K562 (cell line): ENCODE measurements around the gene MGAT5. TPM values are rescaled to one million over a fixed set of nuclear protein-coding genes. Genes with fewer than 3 reads are reported as not detected.

Experiments
- ATAC-seq: fragments of 200-7000 bp; cut with Tn5 transposase; 3 replicates; pipeline ENCODE4 v1.9.1; 2020; ENCODE audit warnings: moderate library complexity
- BruUV-seq: library from RNA; stranded (reverse); fragments of 400-500 nt; replicated peaks from 2 replicates; lab custom pipeline; 2021; lab: Mats Ljungman, UMichigan
- CTCF ChIA-PET: fragments of 300-600 bp; formaldehyde crosslinking; extraction: SDS; loops from one replicate; lab custom pipeline; 2021; ENCODE audit warnings: low intra/inter-chr PET ratio; lab: Yijun Ruan, JAX
- POLR2A ChIA-PET: fragments of 300-600, 350-650 bp; sonication (Branson Sonifier 250); formaldehyde crosslinking; extraction: SDS; loops from one replicate; lab custom pipeline; 2021; ENCODE audit warnings: antibody characterized with exemption, inconsistent platforms; lab: Yijun Ruan, JAX
- DNase-seq, 4 experiments: peaks; one replicate each; pipeline versions ENCODE4 v3.0.0 to v3.0.0-alpha.2; 2011 to 2018; ENCODE audit warnings: low spot score in 3 of 4, mixed read lengths in 3 of 4; ENCODE audit errors: extremely low read depth in 1 of 4
- FAIRE-seq: peaks from 2 replicates; lab custom pipeline; 2011; peaks lifted over from hg19 to GRCh38; lab: Jason Lieb, UNC
- H2AFZ ChIP-seq: 2 replicates; pipeline ENCODE4 v1.6.0; 2011; ENCODE audit warnings: low read depth, low read length, control low read depth, inconsistent platforms
- H3K27ac ChIP-seq: fragments of 200-600 bp; 3 replicates; pipeline ENCODE4 v1.8.0; 2011; ENCODE audit warnings: low read depth, mild to moderate bottlenecking, control low read depth, inconsistent platforms, low read length, moderate library complexity, mixed read lengths; ENCODE audit errors: extremely low read depth
- H3K27me3 ChIP-seq, 2 experiments: fragments of 300-600 bp in 1 of 2; 2 replicates in 1 of 2; 3 replicates in 1 of 2; pipeline versions ENCODE4 v1.6.0 to v1.8.0; 2011; ENCODE audit warnings: inconsistent platforms in 2 of 2, low read length in 2 of 2, mild to moderate bottlenecking in 1 of 2, mixed read lengths in 1 of 2, moderate library complexity in 1 of 2; ENCODE audit not compliant: control insufficient read depth in 2 of 2, insufficient read depth in 2 of 2
- H3K36me3 ChIP-seq: fragments of 300-600 bp; 3 replicates; pipeline ENCODE4 v1.8.0; 2011; ENCODE audit warnings: mild to moderate bottlenecking, low read length, inconsistent platforms; ENCODE audit not compliant: control insufficient read depth, insufficient read depth
- H3K4me1 ChIP-seq, 2 experiments: fragments of 200-600 bp in 1 of 2; replicated peaks in 1 of 2; 2 replicates in 1 of 2; 3 replicates in 1 of 2; pipeline versions ENCODE4 v1.5.1 to v1.8.0; 2011; ENCODE audit warnings: inconsistent platforms in 2 of 2, low read length in 2 of 2, mild to moderate bottlenecking in 1 of 2, mixed read lengths in 1 of 2, moderate library complexity in 1 of 2; ENCODE audit not compliant: control insufficient read depth in 2 of 2, insufficient read depth in 2 of 2
- H3K4me2 ChIP-seq: 2 replicates; pipeline ENCODE4 v1.6.1; 2011; ENCODE audit warnings: low read length, control low read depth, inconsistent platforms, mixed read lengths; ENCODE audit not compliant: insufficient read depth
- H3K4me3 ChIP-seq: fragments of 200-600 bp; sonication (generic), shearing (Covaris generic); 2 replicates; pipeline ENCODE4 v1.5.1; 2016; ENCODE audit warnings: control low read depth, inconsistent platforms
- H3K79me2 ChIP-seq: fragments of 200-600 bp; 3 replicates; pipeline ENCODE4 v1.8.0; 2011; ENCODE audit warnings: low read length, inconsistent platforms; ENCODE audit not compliant: control insufficient read depth, insufficient read depth
- H3K9ac ChIP-seq, 2 experiments: 2 replicates each; pipeline versions ENCODE4 v1.6.0 to v1.6.1; 2011; ENCODE audit warnings: low read depth in 2 of 2, low read length in 2 of 2, control low read depth in 1 of 2, inconsistent platforms in 1 of 2, mild to moderate bottlenecking in 1 of 2, mixed read lengths in 1 of 2; ENCODE audit not compliant: insufficient read depth in 1 of 2
- H3K9me1 ChIP-seq: one replicate; pipeline ENCODE4 v1.6.0; 2011; ENCODE audit warnings: inconsistent platforms, mild to moderate bottlenecking, low read length, moderate library complexity; ENCODE audit not compliant: control insufficient read depth, insufficient read depth
- H3K9me3 ChIP-seq: replicated peaks from 2 replicates; pipeline ENCODE4 v1.5.1; 2011; ENCODE audit warnings: low read depth, low read length, inconsistent platforms; ENCODE audit not compliant: control insufficient read depth, insufficient read depth
- H4K20me1 ChIP-seq: replicated peaks from 2 replicates; pipeline ENCODE4 v1.6.1; 2011; ENCODE audit warnings: low read length, inconsistent platforms, mixed read lengths; ENCODE audit not compliant: control insufficient read depth, insufficient read depth
- EP400 ChIP-seq: fragments of 450-650 bp; IDR thresholded peaks from 2 replicates; pipeline ENCODE4 v1.6.1; 2017; ENCODE audit warnings: antibody characterized with exemption, mild to moderate bottlenecking, moderate library complexity
- NCOA4 ChIP-seq: fragments of 450-650 bp; IDR thresholded peaks from 2 replicates; pipeline ENCODE4 v1.6.1; 2018; ENCODE audit warnings: mild to moderate bottlenecking; ENCODE audit not compliant: partially characterized antibody
- RAD21 ChIP-seq, 2 experiments: fragments of 250-450 bp in 1 of 2; fragments of 450-650 bp in 1 of 2; sonication (Bioruptor Pico) in 1 of 2; formaldehyde crosslinking in 1 of 2; IDR thresholded peaks in 1 of 2; conservative IDR thresholded peaks in 1 of 2; 2 replicates each; pipeline versions ENCODE4 v1.4.0 to v1.8.0; 2020 to 2022; ENCODE audit warnings: mild to moderate bottlenecking in 2 of 2, moderate library complexity in 1 of 2
- RBM17 ChIP-seq: fragments of 200-400 bp; formaldehyde crosslinking; IDR thresholded peaks from 2 replicates; pipeline ENCODE4 v1.6.1; 2017; ENCODE audit warnings: low read depth, mild to moderate bottlenecking, low read length, borderline replicate concordance
- SMAD4 ChIP-seq: fragments of 250-450 bp; sonication (Bioruptor Pico); conservative IDR thresholded peaks from 2 replicates; pipeline ENCODE4 v1.8.0; 2021; ENCODE audit warnings: inconsistent platforms, mild to moderate bottlenecking, moderate library complexity
- SNRNP70 ChIP-seq: fragments of 200-400 bp; formaldehyde crosslinking; optimal IDR thresholded peaks from 2 replicates; pipeline ENCODE3; 2017; ENCODE audit warnings: low read depth, low read length
- STAG1 ChIP-seq: sonication (generic); formaldehyde crosslinking; IDR thresholded peaks from 2 replicates; pipeline ENCODE4 v1.5.0; 2020; ENCODE audit warnings: missing genetic modification reagents, borderline replicate concordance
- ZNF707 ChIP-seq: fragments of 250-450 bp; sonication (Bioruptor Pico); conservative IDR thresholded peaks from 2 replicates; pipeline ENCODE4 v1.8.0; 2022; ENCODE audit warnings: inconsistent platforms, mild to moderate bottlenecking, moderate library complexity
- ZNF785 ChIP-seq: fragments of 250-450 bp; sonication (Bioruptor Pico); IDR thresholded peaks from 2 replicates; pipeline ENCODE4 v1.4.0; 2020; ENCODE audit warnings: mild to moderate bottlenecking
- ZNF830 ChIP-seq: fragments of 250-450 bp; sonication (Bioruptor Pico); IDR thresholded peaks from 2 replicates; pipeline ENCODE4 v1.5.0; 2021; ENCODE audit warnings: mild to moderate bottlenecking
- ZSCAN32 ChIP-seq: fragments of 450-650 bp; formaldehyde crosslinking; IDR thresholded peaks from 2 replicates; pipeline ENCODE4 v1.4.0; 2020; ENCODE audit warnings: mild to moderate bottlenecking, moderate library complexity
- ZZZ3 ChIP-seq: fragments of 450-650 bp; IDR thresholded peaks from 2 replicates; pipeline ENCODE4 v1.6.1; 2016; ENCODE audit warnings: antibody characterized with exemption, mild to moderate bottlenecking, moderate library complexity
- WGBS: fragments of 100-300 bp; shearing (Covaris generic); methylation state at CpG from one replicate; pipeline ENCODE4 v1.1.6; 2016; ENCODE audit warnings: low coverage, mixed read lengths; ENCODE audit not compliant: insufficient coverage; ENCODE audit errors: missing lambda C conversion rate; 5-methylcytosine and 5-hydroxymethylcytosine counted together
- in situ Hi-C: fragments of 300-500 bp; cut with MboI; formaldehyde crosslinking; loops from 4 replicates; pipeline ENCODE4 v1.15.0; 2018; ENCODE audit warnings: inconsistent platforms, mixed read lengths
- intact Hi-C: fragments of 100-400 bp; cut with micrococcal nuclease; formaldehyde crosslinking; loops from 2 replicates; pipeline ENCODE4 v1.14.2; 2022
- polyA plus RNA-seq, 8 experiments: library from polyadenylated mRNA; depleted of rRNA in 4 of 8; stranded (reverse) in 5 of 8; unstranded in 3 of 8; fragments of >200 nt; fragmentation: Nextera tagmentation in 2 of 8; fragmentation: Illumina TruSeq in 1 of 8; extraction: Ambion mirVana in 2 of 8; extraction: Trizol in 1 of 8; gene quantifications; 2 replicates each; pipeline versions ENCODE4 v1.2.1 to v1.2.3, GENCODE V29; 2011 to 2014; ENCODE audit warnings: inconsistent platforms in 1 of 8, missing spikeins in 1 of 8
- total RNA-seq, 7 experiments: library from RNA; depleted of rRNA in 6 of 7; stranded (reverse); fragments of >200 nt in 6 of 7; fragmentation: Illumina TruSeq in 2 of 7; extraction: Trizol in 2 of 7; gene quantifications; 2 replicates each; pipeline versions ENCODE4 v1.2.1 to v1.2.3, GENCODE V29; 2011 to 2021; ENCODE audit warnings: low replicate concordance in 1 of 7
- TF ChIP-seq, protein P1 (sequence below), 3 experiments: IDR thresholded peaks in 2 of 3; conservative IDR thresholded peaks in 1 of 3; 2 replicates each; pipeline ENCODE4 v1.5.1; 2011 to 2012; ENCODE audit warnings: low read length in 3 of 3, mild to moderate bottlenecking in 3 of 3, control low read depth in 2 of 3, improper control_type of control experiment in 1 of 3, inconsistent platforms in 1 of 3, low read depth in 1 of 3, mixed read lengths in 1 of 3, moderate library complexity in 1 of 3; ENCODE audit not compliant: insufficient read depth in 2 of 3
- TF ChIP-seq, protein P2 (sequence below): sonication (generic); formaldehyde crosslinking; IDR thresholded peaks from 2 replicates; pipeline ENCODE4 v1.8.0; 2022; ENCODE audit warnings: mild to moderate bottlenecking, missing genetic modification reagents
- TF ChIP-seq, protein P3 (sequence below): fragments of 450-650 bp; formaldehyde crosslinking; IDR thresholded peaks from 2 replicates; pipeline ENCODE4 v1.4.0; 2020; ENCODE audit warnings: mild to moderate bottlenecking, moderate library complexity

Gene MGAT5
- total and polyA plus RNA-seq, 9 of the 15 experiments (the other 6 are each of a cell fraction or from before 2014, with no cell fraction given) = 1.6 to 18.6 (median 11.1) TPM

DNA sequence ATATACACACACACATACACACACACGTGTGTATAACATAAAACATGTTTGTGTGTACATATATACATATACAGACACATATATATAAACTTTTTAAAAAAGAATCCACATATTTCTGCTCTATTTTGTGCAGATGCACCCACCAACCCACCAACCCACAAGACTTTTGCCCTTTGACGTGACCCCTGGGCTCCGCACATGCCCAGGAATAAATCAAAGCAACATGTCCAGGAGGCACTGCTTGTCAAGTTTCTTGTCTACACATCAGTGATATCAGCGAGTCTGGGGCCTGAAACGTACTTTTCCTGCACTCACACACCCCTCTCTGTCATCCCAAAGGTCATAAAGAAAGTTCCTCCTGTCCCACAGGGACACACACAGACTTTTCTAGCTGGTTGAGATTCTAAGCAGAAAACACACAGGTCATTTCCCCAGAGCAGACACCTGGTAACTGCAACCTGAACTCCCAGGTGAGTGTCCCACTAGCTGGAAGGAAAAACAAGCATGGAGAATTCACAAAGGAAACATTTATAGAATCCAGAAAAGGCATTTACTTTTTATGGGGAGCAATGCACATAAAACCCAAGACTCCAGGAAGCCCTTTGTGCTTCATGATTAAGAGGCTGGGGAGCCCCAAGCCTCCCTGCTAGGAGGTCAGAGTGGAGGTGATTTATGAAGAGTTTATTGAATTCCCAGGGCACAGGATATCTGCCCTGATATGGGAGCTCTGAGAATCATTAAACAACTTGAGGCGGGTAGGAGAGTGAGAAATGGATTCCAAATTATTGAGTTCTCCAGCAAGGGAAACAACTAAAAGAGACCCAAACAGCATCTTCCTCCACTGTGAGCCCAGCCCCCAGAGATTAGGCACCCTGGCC, 211.6 kb downstream of the MGAT5 start (continued):
- TF ChIP-seq SNRNP70 (no peak), SMAD4 (CRISPR knock-in tag) (no peak), RBM17 (no peak), EP400 (no peak), ZSCAN32 (CRISPR knock-in tag) (no peak), ZNF785 (CRISPR knock-in tag) (no peak), ZNF707 (CRISPR knock-in tag) (no peak)

DNA sequence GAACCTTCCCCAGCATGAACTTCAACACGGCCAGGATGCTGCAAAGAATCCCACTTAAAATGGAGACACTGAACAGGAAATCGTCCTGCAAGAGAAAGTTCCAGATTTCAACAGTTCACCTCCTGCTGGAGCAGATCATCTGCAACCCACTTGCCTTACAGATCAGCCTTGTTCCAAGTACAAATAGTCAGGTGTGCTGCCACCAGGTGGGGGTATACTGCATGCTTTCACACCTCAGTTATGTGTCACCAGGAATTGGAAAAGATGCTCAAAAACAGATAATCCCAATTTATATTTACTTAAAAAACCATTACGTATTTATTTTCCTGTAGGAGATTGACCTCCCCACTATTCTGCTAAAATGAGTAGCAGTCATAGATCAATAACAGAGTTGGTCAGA, 212.3 kb downstream of the MGAT5 start:
- in situ Hi-C loops = no loop called here
- Histone ChIP-seq H4K20me1 (peaks cover 4% of the 10 kb centered on the region; the same call in 1 of the 2 replicates), H3K9me3 (no peaks in the 10 kb centered on the region), H3K9ac (no peak overlapping the region), H3K4me1 (no peaks in the 10 kb centered on the region), H2AFZ (no peak overlapping the region), H3K27ac (no peak overlapping the region), H3K4me3 (no peak overlapping the region), H3K27me3 (peaks cover 20 to 71% of the 10 kb centered on the region in 2 experiments), H3K4me2 (no peak overlapping the region), H3K36me3 (no peaks in the 10 kb centered on the region), H3K9me1 (no peaks in the 10 kb centered on the region), H3K79me2 (no peaks in the 10 kb centered on the region)
- ChIA-PET POLR2A (no interaction called here), CTCF (interaction anchor here (0.5 to 1.2 kb wide), 2 partner anchors 238 to 1135 kb away, joined by 3 to 4 read pairs; no protein-coding TSS in a partner anchor)
- ATAC-seq (peak; percentile 50; the same call in 1 of the 3 replicates), DNase-seq (peak in 3 of 4 experiments; percentile 33 to 41 (median 38)), FAIRE-seq (peak; percentile 82)
- WGBS = 3% methylated on average over 3 of the region's 3 CpGs
- intact Hi-C loops = loop anchor here (2.0 kb wide), 1 partner anchor 313 kb away; no protein-coding TSS in a partner anchor
- no TSS peak for BruUV-seq
- TF ChIP-seq ZZZ3 (no peak), NCOA4 (no peak), RAD21 (CRISPR knock-in tag; conservative IDR thresholded peaks at IDR 0.05 in 1 of 2, IDR thresholded peaks at IDR 0.05 in 1 of 2) (peak; percentile 58 to 69), ZNF830 (no peak), STAG1 (CRISPR knock-in tag) (peak; percentile 18; the same call in 1 of the 2 replicates)
- TF ChIP-seq, protein P1, sequence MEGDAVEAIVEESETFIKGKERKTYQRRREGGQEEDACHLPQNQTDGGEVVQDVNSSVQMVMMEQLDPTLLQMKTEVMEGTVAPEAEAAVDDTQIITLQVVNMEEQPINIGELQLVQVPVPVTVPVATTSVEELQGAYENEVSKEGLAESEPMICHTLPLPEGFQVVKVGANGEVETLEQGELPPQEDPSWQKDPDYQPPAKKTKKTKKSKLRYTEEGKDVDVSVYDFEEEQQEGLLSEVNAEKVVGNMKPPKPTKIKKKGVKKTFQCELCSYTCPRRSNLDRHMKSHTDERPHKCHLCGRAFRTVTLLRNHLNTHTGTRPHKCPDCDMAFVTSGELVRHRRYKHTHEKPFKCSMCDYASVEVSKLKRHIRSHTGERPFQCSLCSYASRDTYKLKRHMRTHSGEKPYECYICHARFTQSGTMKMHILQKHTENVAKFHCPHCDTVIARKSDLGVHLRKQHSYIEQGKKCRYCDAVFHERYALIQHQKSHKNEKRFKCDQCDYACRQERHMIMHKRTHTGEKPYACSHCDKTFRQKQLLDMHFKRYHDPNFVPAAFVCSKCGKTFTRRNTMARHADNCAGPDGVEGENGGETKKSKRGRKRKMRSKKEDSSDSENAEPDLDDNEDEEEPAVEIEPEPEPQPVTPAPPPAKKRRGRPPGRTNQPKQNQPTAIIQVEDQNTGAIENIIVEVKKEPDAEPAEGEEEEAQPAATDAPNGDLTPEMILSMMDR (IDR thresholded peaks at IDR 0.05 in 2 of 3, conservative IDR thresholded peaks at IDR 0.05 in 1 of 3; ENCODE audit: insufficient read depth in 2 of 3, low read depth in 1 of 3, low read length in 3 of 3) = peak in 2 of 3 experiments; percentile 33 to 35; a peak in 3 of 6 replicates
- TF ChIP-seq, protein P2, sequence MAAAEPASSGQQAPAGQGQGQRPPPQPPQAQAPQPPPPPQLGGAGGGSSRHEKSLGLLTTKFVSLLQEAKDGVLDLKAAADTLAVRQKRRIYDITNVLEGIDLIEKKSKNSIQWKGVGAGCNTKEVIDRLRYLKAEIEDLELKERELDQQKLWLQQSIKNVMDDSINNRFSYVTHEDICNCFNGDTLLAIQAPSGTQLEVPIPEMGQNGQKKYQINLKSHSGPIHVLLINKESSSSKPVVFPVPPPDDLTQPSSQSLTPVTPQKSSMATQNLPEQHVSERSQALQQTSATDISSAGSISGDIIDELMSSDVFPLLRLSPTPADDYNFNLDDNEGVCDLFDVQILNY = no peak
- TF ChIP-seq, protein P3, sequence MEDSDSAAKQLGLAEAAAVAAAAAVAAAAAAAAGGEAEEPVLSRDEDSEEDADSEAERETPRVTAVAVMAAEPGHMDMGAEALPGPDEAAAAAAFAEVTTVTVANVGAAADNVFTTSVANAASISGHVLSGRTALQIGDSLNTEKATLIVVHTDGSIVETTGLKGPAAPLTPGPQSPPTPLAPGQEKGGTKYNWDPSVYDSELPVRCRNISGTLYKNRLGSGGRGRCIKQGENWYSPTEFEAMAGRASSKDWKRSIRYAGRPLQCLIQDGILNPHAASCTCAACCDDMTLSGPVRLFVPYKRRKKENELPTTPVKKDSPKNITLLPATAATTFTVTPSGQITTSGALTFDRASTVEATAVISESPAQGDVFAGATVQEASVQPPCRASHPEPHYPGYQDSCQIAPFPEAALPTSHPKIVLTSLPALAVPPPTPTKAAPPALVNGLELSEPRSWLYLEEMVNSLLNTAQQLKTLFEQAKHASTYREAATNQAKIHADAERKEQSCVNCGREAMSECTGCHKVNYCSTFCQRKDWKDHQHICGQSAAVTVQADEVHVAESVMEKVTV (CRISPR knock-in tag) = peak; percentile 55
